VCaP (cell line): Measurements from ENCODE around the gene VSIR.

Source experiments
- H3K27ac ChIP-seq: fragments of 450-650 bp; 2 replicates; pipeline ENCODE4 v1.5.1; 2017
- CTCF ChIP-seq: fragments of 450-650 bp; conservative IDR thresholded peaks from 2 replicates; pipeline ENCODE4 v1.5.1; 2017; ENCODE audit warnings: mild to moderate bottlenecking, moderate library complexity

VSIR gene

GRCh38 chr10:71778071-71778825 lies 4.9 kb upstream of the VSIR start:
- TF ChIP-seq CTCF = no peak

GRCh38 chr10:71777213-71777985 lies 4.1 kb upstream of the VSIR start:
- H3K27ac ChIP-seq = no peak overlapping the region

More at GRCh38 chr10:71778071-71778825, 4.9 kb upstream of the VSIR start:
- H3K27ac ChIP-seq = no peak overlapping the region

GRCh38 chr10:71776481-71776925 lies 3.2 kb upstream of the VSIR start:
- H3K27ac ChIP-seq = no peak overlapping the region
- TF ChIP-seq CTCF = no peak

More at GRCh38 chr10:71777213-71777985, 4.1 kb upstream of the VSIR start:
- TF ChIP-seq CTCF = no peak

- no peak for TF ChIP-seq CTCF
- no peak overlapping the region for H3K27ac ChIP-seq
These were observed 1.8 kb upstream of the VSIR start for GRCh38 chr10:71774916-71775702.

- H3K27ac ChIP-seq = peak overlapping the region; percentile 5; the same call in 1 of the 2 replicates
- TF ChIP-seq CTCF = no peak
These were observed 494 bp downstream of the VSIR start for GRCh38 chr10:71772832-71773220.

GRCh38 chr10:71771821-71772617 lies 1.3 kb downstream of the VSIR start:
- TF ChIP-seq CTCF = no peak
- H3K27ac ChIP-seq = no peak overlapping the region
